IMR-90 (cell line): ENCODE results near the gene ST3GAL4. TPM values are rescaled to one million over a fixed set of nuclear protein-coding genes. Genes with fewer than 3 reads are reported as not detected.
A peak's percentile ranks its signal among the peaks of the same experiment; 100 is the strongest.
"Not testable (repeated sequence)": the region's sequence is repeated elsewhere in the genome, so short reads cannot be mapped to it uniquely, and the experiment has no call there.

Source experiments
- ATAC-seq: fragments of 200-7000 bp; cut with Tn5 transposase; 2 replicates; pipeline ENCODE4 v1.9.1; 2020; ENCODE audit warnings: low read depth, mild to moderate bottlenecking, moderate library complexity
- BruUV-seq: library from RNA; stranded (reverse); fragments of 400-500 nt; replicated peaks from 2 replicates; lab custom pipeline; 2021; lab: Mats Ljungman, UMichigan
- CTCF ChIA-PET: fragments of 300-600 bp; formaldehyde crosslinking; extraction: SDS; loops from one replicate; lab custom pipeline; 2021; ENCODE audit warnings: antibody characterized with exemption; lab: Yijun Ruan, JAX
- POLR2A ChIA-PET: fragments of 300-600 bp; sonication (Branson Sonifier 250); formaldehyde crosslinking; loops from one replicate; lab custom pipeline; 2022; ENCODE audit warnings: antibody characterized with exemption; ENCODE audit not compliant: unreplicated experiment; lab: Charles Lee
- DNase-seq: peaks from one replicate; pipeline ENCODE4 v3.0.0; 2013
- H2AFZ ChIP-seq: replicated peaks from 2 replicates; pipeline ENCODE3; 2013; ENCODE audit warnings: low read length, mild to moderate bottlenecking; ENCODE audit not compliant: poor library complexity
- H2AK5ac ChIP-seq: 2 replicates; pipeline ENCODE4 v1.6.1; 2013; ENCODE audit warnings: low read depth, low read length, inconsistent platforms
- H2AK9ac ChIP-seq: replicated peaks from 2 replicates; pipeline ENCODE3; 2013; ENCODE audit warnings: mild to moderate bottlenecking, low read depth, low read length, moderate library complexity; ENCODE audit not compliant: poor library complexity
- H2BK120ac ChIP-seq: 2 replicates; pipeline ENCODE4 v1.6.1; 2013; ENCODE audit warnings: low read depth, low read length, inconsistent platforms
- H2BK15ac ChIP-seq: 3 replicates; pipeline ENCODE4 v1.6.1; 2013; ENCODE audit warnings: low read depth, low read length, inconsistent platforms
- H2BK20ac ChIP-seq: 2 replicates; pipeline ENCODE4 v1.6.1; 2013; ENCODE audit warnings: low read depth, mild to moderate bottlenecking, inconsistent platforms, low read length, moderate library complexity
- H2BK5ac ChIP-seq: 2 replicates; pipeline ENCODE4 v1.6.1; 2013; ENCODE audit warnings: mild to moderate bottlenecking, low read depth, low read length, inconsistent platforms; ENCODE audit not compliant: poor library complexity, severe bottlenecking
- H3K14ac ChIP-seq: replicated peaks from 2 replicates; pipeline ENCODE4 v1.6.1; 2013; ENCODE audit warnings: low read depth, low read length, inconsistent platforms
- H3K18ac ChIP-seq: 2 replicates; pipeline ENCODE4 v1.6.1; 2013; ENCODE audit warnings: low read depth, low read length, control low read depth
- H3K23ac ChIP-seq: 2 replicates; pipeline ENCODE4 v1.6.1; 2013; ENCODE audit warnings: low read depth, low read length, inconsistent platforms
- H3K27ac ChIP-seq: 2 replicates; pipeline ENCODE4 v1.5.1; 2013; ENCODE audit warnings: mild to moderate bottlenecking, control low read depth, low read length; ENCODE audit not compliant: insufficient read depth
- H3K27me3 ChIP-seq: 2 replicates; pipeline ENCODE4 v1.6.1; 2013; ENCODE audit warnings: low read length; ENCODE audit not compliant: control insufficient read depth, insufficient read depth
- H3K36me3 ChIP-seq: 2 replicates; pipeline ENCODE4 v1.6.1; 2013; ENCODE audit warnings: low read length, mixed read lengths; ENCODE audit not compliant: control insufficient read depth, insufficient read depth
- H3K4ac ChIP-seq: 2 replicates; pipeline ENCODE4 v1.6.1; 2013; ENCODE audit warnings: low read depth, low read length, inconsistent platforms
- H3K4me1 ChIP-seq: 2 replicates; pipeline ENCODE4 v1.6.1; 2013; ENCODE audit warnings: low read length, mixed read lengths; ENCODE audit not compliant: control insufficient read depth, insufficient read depth
- H3K4me2 ChIP-seq: 2 replicates; pipeline ENCODE4 v1.6.1; 2013; ENCODE audit warnings: low read depth, mild to moderate bottlenecking, control low read depth, low read length, moderate library complexity
- H3K4me3 ChIP-seq: 2 replicates; pipeline ENCODE4 v1.5.1; 2013; ENCODE audit warnings: low read depth, mild to moderate bottlenecking, control low read depth, low read length, moderate library complexity; ENCODE audit not compliant: insufficient read depth
- H3K56ac ChIP-seq: 2 replicates; pipeline ENCODE4 v1.6.1; 2013; ENCODE audit warnings: low read length, inconsistent platforms; ENCODE audit not compliant: insufficient read depth; ENCODE audit errors: extremely low read depth
- H3K79me1 ChIP-seq, 2 experiments: 2 replicates each; pipeline ENCODE4 v1.6.1; 2013; ENCODE audit warnings: low read length in 2 of 2, inconsistent platforms in 1 of 2, low read depth in 1 of 2
- H3K9ac ChIP-seq: 2 replicates; pipeline ENCODE4 v1.6.1; 2013; ENCODE audit warnings: low read depth, low read length, control low read depth
- H3K9me1 ChIP-seq: 2 replicates; pipeline ENCODE4 v1.6.1; 2013; ENCODE audit warnings: low read length, inconsistent platforms; ENCODE audit not compliant: insufficient read depth
- H3K9me3 ChIP-seq: 2 replicates; pipeline ENCODE4 v1.6.1; 2013; ENCODE audit warnings: low read length; ENCODE audit not compliant: control insufficient read depth, insufficient read depth
- H4K20me1 ChIP-seq: 2 replicates; pipeline ENCODE4 v1.6.1; 2013; ENCODE audit warnings: low read length, inconsistent platforms; ENCODE audit not compliant: insufficient read depth
- H4K5ac ChIP-seq: 2 replicates; pipeline ENCODE4 v1.6.1; 2013; ENCODE audit warnings: mild to moderate bottlenecking, low read depth, low read length, control low read depth
- H4K8ac ChIP-seq, 2 experiments: 2 replicates each; pipeline ENCODE4 v1.6.1; 2013; ENCODE audit warnings: low read depth in 2 of 2, low read length in 2 of 2, control low read depth in 1 of 2, inconsistent platforms in 1 of 2
- H4K91ac ChIP-seq: 2 replicates; pipeline ENCODE4 v1.6.1; 2013; ENCODE audit warnings: low read depth, low read length, inconsistent platforms; ENCODE audit not compliant: insufficient read depth
- WGBS, 2 experiments: methylation state at CpG; one replicate each; pipeline versions ENCODE4 v1.1.5 to v1.1.7; 2013; ENCODE audit warnings: missing lambda C conversion rate in 2 of 2; ENCODE audit not compliant: insufficient read length in 1 of 2; ENCODE audit errors: extremely low coverage in 2 of 2; 5-methylcytosine and 5-hydroxymethylcytosine counted together
- dilution Hi-C: fragments of 300-500 bp; cut with HindIII; formaldehyde crosslinking; loops from one replicate; pipeline ENCODE4 v1.14.3; 2018; ENCODE audit warnings: low sequenced_read_pairs; ENCODE audit not compliant: unreplicated experiment
- in situ Hi-C: fragments of 300-500 bp; cut with MboI; formaldehyde crosslinking; loops from 3 replicates; pipeline ENCODE4 v1.14.3; 2019; ENCODE audit warnings: low sequenced_read_pairs, inconsistent platforms, mixed read lengths
- intact Hi-C: fragments of 100-400 bp; cut with micrococcal nuclease; formaldehyde crosslinking; loops from 2 replicates; pipeline ENCODE4 v1.10.0; 2022
- polyA plus RNA-seq, 3 experiments: library from polyadenylated mRNA; depleted of rRNA; stranded (reverse); fragments of >200 nt; gene quantifications; 2 replicates each; pipeline ENCODE4 v1.2.3, GENCODE V29; 2012; ENCODE audit warnings: low replicate concordance in 1 of 3
- total RNA-seq: library from RNA; depleted of rRNA; stranded (reverse); fragments of >200 nt; gene quantifications from 2 replicates; pipeline ENCODE4 v1.2.3, GENCODE V29; 2012

The ST3GAL4 gene
- total and polyA plus RNA-seq, 2 of the 4 experiments (the other 2 are of a cell fraction): 17.0 to 19.7 TPM

DNA sequence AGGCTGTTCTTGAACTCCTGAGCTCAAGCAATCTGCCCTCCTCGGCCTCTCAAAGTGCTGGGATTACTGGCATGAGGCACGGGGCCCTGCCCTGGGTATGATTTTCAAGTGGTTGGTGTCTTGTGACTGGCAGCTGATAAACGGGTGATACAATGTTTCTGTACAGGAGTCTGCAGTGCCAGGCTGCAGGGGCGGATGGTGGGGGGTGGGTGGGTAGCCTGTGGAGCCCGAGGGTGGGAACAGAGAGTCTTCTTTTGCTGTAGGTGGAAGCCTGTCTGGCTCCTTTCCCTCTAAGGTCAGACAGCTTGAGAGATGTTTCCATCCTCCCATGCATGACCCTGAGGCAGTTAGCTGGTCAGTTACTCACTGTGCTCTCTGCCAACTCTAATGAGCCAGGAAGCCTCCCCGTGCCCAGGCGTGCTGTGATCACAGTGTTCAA, 39.2 kb downstream of the ST3GAL4 start:
- dilution Hi-C loops, H2AK9ac ChIP-seq, H3K4me1 ChIP-seq, H3K4me2 ChIP-seq, H3K14ac ChIP-seq, H4K20me1 ChIP-seq, H4K91ac ChIP-seq, H2BK120ac ChIP-seq, H4K5ac ChIP-seq, H2BK5ac ChIP-seq, POLR2A ChIA-PET, H3K9ac ChIP-seq, H2AK5ac ChIP-seq, CTCF ChIA-PET, BruUV-seq, intact Hi-C loops, H3K23ac ChIP-seq, H4K8ac ChIP-seq, H3K27ac ChIP-seq, DNase-seq, H3K27me3 ChIP-seq, H3K56ac ChIP-seq, H3K36me3 ChIP-seq, in situ Hi-C loops, H3K18ac ChIP-seq, H3K4me3 ChIP-seq, H2AFZ ChIP-seq, H3K4ac ChIP-seq, H2BK20ac ChIP-seq, H3K9me1 ChIP-seq, H3K9me3 ChIP-seq, H2BK15ac ChIP-seq: not testable (repeated sequence)
- ATAC-seq: peak; percentile 54
- WGBS, 2 experiments: no CpG with 5 or more reads among the region's 7 CpGs
- H3K79me1 ChIP-seq: peaks cover 8 to 21% of the 10 kb centered on the region in 2 experiments

DNA sequence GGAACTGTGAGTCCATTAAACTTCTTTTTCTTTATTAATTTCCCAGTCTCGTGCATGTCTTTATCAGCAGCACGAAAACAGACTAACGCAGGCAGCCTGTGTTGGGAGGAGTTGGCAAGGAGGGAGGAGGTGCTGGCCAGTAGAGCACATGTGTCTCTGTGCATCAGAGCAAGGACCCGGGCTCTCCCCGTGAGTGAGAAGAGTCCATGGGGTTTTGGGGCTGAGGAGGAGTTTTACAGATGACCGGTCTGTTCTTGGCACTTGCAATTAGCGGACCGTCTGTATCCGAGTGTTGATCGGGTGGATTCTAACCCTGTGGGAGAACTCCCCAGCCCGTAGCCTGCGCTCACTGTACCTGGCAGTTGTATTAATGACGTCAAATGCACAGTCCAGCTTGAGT, 40.3 kb downstream of the ST3GAL4 start:
- H3K18ac ChIP-seq, intact Hi-C loops, H3K9ac ChIP-seq, DNase-seq, H3K4me3 ChIP-seq, H2BK15ac ChIP-seq, H3K27me3 ChIP-seq, H3K9me3 ChIP-seq, H4K8ac ChIP-seq, H4K91ac ChIP-seq, H3K56ac ChIP-seq, H3K9me1 ChIP-seq, H2BK20ac ChIP-seq, H3K4me2 ChIP-seq, H3K14ac ChIP-seq, dilution Hi-C loops, POLR2A ChIA-PET, ATAC-seq, H2BK120ac ChIP-seq, H2AK5ac ChIP-seq, in situ Hi-C loops, H3K36me3 ChIP-seq, BruUV-seq, H3K23ac ChIP-seq, H3K4ac ChIP-seq, H4K20me1 ChIP-seq, H2AK9ac ChIP-seq, H2AFZ ChIP-seq, H4K5ac ChIP-seq, CTCF ChIA-PET, H2BK5ac ChIP-seq, H3K4me1 ChIP-seq, H3K27ac ChIP-seq: not testable (repeated sequence)
- peaks cover 8 to 21% of the 10 kb centered on the region in 2 experiments for H3K79me1 ChIP-seq
- WGBS, 2 experiments: no CpG with 5 or more reads among the region's 13 CpGs
